GM13977 (cell line): ENCODE measurements around the gene SH3TC1.

Source experiments
- DNase-seq: peaks from one replicate; pipeline ENCODE4 v3.0.0; 2012; ENCODE audit warnings: low spot score
- in situ Hi-C: fragments of 300-500 bp; cut with MboI; formaldehyde crosslinking; loops from one replicate; pipeline ENCODE4 v1.12.0; 2022; ENCODE audit warnings: low sequenced_read_pairs, low pct_unique_long_range_greater_than_20kb, mixed read lengths, inconsistent platforms; ENCODE audit not compliant: unreplicated experiment
- TF ChIP-seq, protein P1 (sequence below): IDR thresholded peaks from 2 replicates; pipeline ENCODE4 v1.5.1; 2012; ENCODE audit warnings: mild to moderate bottlenecking, control low read depth; ENCODE audit not compliant: insufficient read depth; ENCODE audit errors: extremely low read depth, missing control alignments

Gene SH3TC1

DNA sequence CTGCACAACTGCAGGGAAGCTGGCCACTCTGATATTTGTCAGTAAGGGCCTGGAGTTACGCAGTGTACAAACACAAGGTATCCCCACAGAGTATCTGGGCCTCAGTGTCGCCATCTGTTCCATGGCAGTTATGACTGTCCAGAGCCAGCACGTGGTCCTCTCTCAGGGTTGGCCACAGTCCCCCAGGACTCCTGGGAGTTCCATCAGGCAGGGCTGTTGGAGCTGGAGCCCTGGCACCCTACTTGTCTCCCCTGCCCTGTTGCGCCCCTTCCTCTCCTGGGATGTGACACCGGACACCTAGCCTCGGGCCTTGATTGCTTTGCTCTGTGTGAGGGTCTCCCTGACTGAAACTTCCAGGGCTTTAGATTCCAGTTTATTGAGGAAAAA is 78.9 kb downstream of the SH3TC1 start:
- in situ Hi-C loops, result no loop called here

DNA sequence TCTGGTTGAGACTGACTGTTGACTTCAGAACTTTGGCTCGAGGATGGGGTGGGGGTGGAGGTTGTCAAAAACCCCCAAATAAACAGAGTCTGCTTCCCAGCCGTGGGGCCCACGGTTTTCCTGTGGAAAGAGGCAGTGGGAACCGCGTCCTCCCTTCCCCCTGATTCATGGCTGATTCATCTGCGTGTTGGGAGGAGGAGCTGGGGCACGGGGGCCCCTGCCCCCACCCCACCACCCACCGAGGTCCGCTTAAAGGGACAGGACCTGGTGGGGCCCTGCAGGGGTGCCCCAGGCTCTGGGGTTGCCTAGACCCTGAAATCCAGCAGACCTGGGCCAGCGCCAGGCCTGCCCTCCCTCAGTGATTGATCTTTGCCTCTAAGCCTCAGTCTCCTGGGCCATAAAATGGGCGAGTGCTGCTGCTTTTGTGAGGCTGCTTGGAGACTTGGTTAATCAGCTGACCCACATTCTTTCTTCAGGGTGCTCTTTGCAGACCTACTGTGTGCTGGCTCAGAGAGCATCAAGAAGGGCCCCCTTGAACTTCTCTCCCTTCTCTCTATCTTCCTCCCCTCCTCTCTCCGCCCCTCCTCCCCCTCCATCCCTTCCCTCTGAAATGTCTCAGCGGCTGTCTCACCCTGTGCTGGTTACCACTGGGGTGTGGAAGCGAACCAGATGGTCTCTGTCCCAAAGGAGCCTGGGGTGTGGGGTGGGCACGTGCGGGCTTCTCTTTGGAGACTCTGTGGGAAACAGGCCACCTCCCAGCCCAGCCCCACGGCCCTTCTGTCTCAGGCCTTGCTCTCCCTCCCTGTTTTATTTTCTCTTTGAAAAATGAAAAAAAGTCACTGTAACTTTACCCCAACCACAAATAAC is 79.6 kb downstream of the SH3TC1 start:
- no peak for DNase-seq
- TF ChIP-seq, protein P1, sequence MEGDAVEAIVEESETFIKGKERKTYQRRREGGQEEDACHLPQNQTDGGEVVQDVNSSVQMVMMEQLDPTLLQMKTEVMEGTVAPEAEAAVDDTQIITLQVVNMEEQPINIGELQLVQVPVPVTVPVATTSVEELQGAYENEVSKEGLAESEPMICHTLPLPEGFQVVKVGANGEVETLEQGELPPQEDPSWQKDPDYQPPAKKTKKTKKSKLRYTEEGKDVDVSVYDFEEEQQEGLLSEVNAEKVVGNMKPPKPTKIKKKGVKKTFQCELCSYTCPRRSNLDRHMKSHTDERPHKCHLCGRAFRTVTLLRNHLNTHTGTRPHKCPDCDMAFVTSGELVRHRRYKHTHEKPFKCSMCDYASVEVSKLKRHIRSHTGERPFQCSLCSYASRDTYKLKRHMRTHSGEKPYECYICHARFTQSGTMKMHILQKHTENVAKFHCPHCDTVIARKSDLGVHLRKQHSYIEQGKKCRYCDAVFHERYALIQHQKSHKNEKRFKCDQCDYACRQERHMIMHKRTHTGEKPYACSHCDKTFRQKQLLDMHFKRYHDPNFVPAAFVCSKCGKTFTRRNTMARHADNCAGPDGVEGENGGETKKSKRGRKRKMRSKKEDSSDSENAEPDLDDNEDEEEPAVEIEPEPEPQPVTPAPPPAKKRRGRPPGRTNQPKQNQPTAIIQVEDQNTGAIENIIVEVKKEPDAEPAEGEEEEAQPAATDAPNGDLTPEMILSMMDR, result no peak
- in situ Hi-C loops, result no loop called here

More for the DNA sequence above, 78.9 kb downstream of the SH3TC1 start:
- TF ChIP-seq, protein P1, result no peak
- no peak for DNase-seq

DNA sequence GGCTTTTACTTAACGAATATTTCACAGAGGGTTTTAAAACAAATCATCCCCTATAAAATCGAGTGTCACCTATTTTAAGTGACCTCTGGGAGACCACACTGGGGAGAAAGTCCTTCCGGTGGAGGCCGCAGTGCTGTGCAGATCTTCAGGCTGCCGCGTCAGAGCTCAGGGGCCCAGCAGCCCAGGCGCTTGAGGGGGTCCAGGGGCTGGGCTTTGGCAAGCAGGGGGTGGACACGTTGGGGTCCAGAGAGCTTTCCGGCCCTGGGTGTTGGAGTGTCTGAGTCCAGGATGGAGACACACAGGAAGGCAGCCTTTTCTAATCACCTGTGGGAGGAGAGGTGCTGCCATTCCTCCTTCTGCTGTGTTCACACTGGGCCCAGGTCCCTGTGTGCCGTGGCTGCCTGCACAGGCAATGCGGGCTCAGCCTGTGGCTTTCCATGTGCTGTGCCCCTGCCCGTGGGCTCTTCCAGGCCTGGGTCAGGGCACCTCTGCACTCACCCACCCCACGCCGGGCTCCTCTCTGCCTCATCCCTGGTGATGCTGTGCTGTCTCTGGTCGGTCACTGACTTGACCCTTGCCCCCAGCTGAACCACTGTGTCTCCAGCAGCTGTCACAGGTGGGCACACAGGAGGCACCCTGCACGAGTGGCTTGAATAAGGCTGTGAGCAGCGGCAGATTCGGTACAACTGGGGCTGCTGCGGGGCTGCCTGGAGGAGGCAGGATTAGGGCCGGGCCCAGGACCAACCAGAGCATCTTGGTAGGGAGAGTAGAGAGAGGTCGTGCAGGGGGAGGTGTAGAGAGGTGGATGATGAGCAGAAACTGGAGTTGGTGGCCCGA is 80.4 kb downstream of the SH3TC1 start:
- DNase-seq, result no peak
- TF ChIP-seq, protein P1, result no peak
- in situ Hi-C loops, result no loop called here

DNA sequence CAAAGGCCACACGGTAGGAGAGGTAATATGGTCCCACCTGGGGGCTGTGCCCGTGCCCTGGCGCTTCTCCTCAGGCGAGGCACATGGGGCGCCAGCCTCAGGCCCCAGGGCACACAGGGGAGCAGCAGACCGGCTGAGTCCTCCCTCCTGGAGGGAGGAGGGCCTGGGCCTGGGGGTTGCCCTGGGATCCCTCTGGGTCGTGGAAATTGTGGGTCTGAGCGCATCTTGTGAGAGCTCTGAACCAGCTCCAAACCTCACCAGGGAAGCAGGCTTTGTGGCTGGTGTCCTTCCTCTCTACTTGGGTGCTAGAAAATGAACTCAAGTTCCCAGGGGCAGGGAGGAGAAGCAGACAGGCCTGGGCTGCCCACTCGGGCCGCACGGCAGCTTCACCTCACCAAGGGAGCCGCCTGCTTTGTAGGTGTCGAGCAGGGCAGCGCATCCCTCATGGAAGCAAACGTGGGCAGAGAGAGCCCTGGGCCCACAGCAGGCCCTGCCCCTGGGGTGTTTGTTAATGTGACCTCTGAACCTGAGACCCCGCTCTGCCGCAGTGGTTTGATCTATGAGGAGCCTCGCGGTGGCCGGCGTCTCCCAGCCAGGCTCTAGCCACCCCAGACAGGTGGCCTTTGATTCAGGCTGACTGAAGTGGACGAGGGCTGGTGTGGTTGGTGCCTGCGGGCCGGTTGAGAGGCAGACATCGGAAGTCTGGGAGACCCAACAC is 81.2 kb downstream of the SH3TC1 start:
- in situ Hi-C loops, result no loop called here
- no peak for DNase-seq
- TF ChIP-seq, protein P1, result no peak

DNA sequence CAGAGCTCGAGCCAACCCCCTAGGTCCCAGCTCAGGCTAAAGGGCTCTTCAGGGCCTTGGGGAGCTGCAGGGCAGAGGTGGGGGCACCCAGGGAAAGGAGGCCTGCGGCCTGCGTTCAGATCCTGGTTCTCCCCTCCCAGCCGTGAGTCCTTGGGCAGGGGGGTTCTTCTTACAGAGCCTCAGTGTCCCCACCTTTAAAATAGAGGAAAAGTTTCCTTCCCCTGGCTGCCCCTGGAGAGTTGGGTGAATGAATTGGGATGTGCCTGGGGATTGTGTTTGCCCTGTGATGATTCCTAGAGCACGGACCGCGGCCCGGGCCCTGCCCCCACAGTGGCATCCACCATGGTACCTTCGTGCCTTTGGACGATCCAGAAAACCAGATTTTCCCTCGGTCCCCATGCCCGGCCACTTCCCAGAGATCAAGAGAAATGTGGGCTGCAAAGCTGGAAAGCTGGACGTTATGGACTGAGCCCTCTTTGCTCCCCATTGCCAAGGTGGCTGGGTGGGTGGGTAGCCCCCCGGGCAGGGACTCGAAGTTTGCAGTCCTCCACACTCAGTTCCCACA is 81.9 kb downstream of the SH3TC1 start:
- DNase-seq, result no peak
- in situ Hi-C loops, result no loop called here
- TF ChIP-seq, protein P1, result no peak
